Natural killer cell (primary cell): ENCODE results near the gene HSD17B12. TPM values are rescaled to one million over a fixed set of nuclear protein-coding genes. Genes with fewer than 3 reads are reported as not detected.

ENCODE experiments used
- ATAC-seq, 3 donors: fragments of 150-1000 bp in 2 of 3; fragments of 200-7000 bp in 1 of 3; cut with Tn5 transposase; 1 replicate in 1 of 3; 2 replicates in 2 of 3; pipeline ENCODE4 v1.10.0; 2021; ENCODE audit warnings: mild to moderate bottlenecking in 2 of 3, moderate library complexity in 2 of 3
- DNase-seq, 2 donors: peaks; one replicate each; pipeline versions ENCODE4 v3.0.0 to v3.0.0-alpha.2; 2013 to 2021; ENCODE audit warnings: mixed read lengths in 1 of 2
- H3K27ac ChIP-seq: one replicate; pipeline ENCODE4 v1.5.1; 2013; ENCODE audit warnings: mild to moderate bottlenecking, low read length
- H3K27me3 ChIP-seq: one replicate; pipeline ENCODE4 v1.6.1; 2013; ENCODE audit warnings: low read length; ENCODE audit not compliant: control insufficient read depth, insufficient read depth
- H3K36me3 ChIP-seq: one replicate; pipeline ENCODE4 v1.6.1; 2013; ENCODE audit warnings: low read length; ENCODE audit not compliant: control insufficient read depth, insufficient read depth
- H3K4me1 ChIP-seq: one replicate; pipeline ENCODE4 v1.6.1; 2013; ENCODE audit warnings: low read length; ENCODE audit not compliant: control insufficient read depth, insufficient read depth
- H3K4me3 ChIP-seq: one replicate; pipeline ENCODE4 v1.5.1; 2013; ENCODE audit warnings: low read length
- H3K9me3 ChIP-seq: one replicate; pipeline ENCODE4 v1.6.1; 2013; ENCODE audit warnings: low read length; ENCODE audit not compliant: control insufficient read depth, insufficient read depth
- H3K27ac Mint-ChIP-seq, 2 donors: one replicate each; pipeline ENCODE4 v1.8.0; 2022; ENCODE audit warnings: mild to moderate bottlenecking in 2 of 2, mixed read lengths in 2 of 2, moderate library complexity in 1 of 2
- H3K27me3 Mint-ChIP-seq, 2 donors: one replicate each; pipeline ENCODE4 v1.8.0; 2022; ENCODE audit warnings: low read depth in 2 of 2, mixed read lengths in 2 of 2
- H3K36me3 Mint-ChIP-seq: one replicate; pipeline ENCODE4 v1.8.0; 2022; ENCODE audit warnings: mixed read lengths
- H3K4me1 Mint-ChIP-seq, 2 donors: one replicate each; pipeline ENCODE4 v1.8.0; 2022; ENCODE audit warnings: mixed read lengths in 2 of 2
- H3K4me3 Mint-ChIP-seq: one replicate; pipeline ENCODE4 v1.8.0; 2022; ENCODE audit warnings: mild to moderate bottlenecking, moderate library complexity, mixed read lengths
- H3K9me3 Mint-ChIP-seq, 2 donors: one replicate each; pipeline ENCODE4 v1.8.0; 2022; ENCODE audit warnings: mixed read lengths in 2 of 2
- CTCF ChIP-seq: fragments of 200-600 bp; IDR thresholded peaks from one replicate; pipeline ENCODE4 v1.8.0; 2022; ENCODE audit warnings: antibody characterized with exemption
- WGBS: methylation state at CpG from one replicate; pipeline ENCODE4 v1.1.7; 2013; ENCODE audit warnings: missing lambda C conversion rate; ENCODE audit not compliant: insufficient coverage; 5-methylcytosine and 5-hydroxymethylcytosine counted together
- intact Hi-C: fragments of 100-400 bp; cut with micrococcal nuclease; formaldehyde crosslinking; loops from one replicate; pipeline ENCODE4 v1.14.2; 2022
- total RNA-seq, 4 donors: library from RNA; stranded (reverse); fragments of 120-200 nt in 1 of 4; gene quantifications; one replicate each; pipeline versions ENCODE4 v1.2.3 to v1.2.4, GENCODE V29; 2013 to 2022

Gene HSD17B12
- total RNA-seq, 3 donors from 2014 or later (not counting 1 experiment from before 2014, with no cell fraction given), result 21.0 to 26.3 (median 26.1) TPM

DNA sequence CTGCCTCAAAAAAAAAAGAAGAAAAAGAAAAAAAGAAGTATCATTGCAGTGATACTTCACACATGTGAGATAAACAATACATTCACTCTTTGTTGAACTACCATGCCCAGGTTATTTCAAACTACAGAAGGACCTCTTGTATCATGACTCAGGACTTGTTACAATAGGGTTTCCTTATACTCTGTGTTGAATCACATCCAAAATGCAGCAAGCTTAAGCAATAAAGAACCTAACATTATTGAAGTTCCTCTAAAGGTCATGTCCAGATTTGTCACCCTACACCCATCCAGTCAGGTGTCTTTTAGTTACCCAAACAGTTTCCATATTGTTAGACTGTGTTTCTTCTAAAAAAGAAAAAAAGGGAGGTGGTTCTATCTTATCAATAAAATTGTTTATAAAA lies 173.2 kb downstream of the HSD17B12 start:
- ATAC-seq (no peak), DNase-seq (no peak)
- Histone ChIP-seq H3K36me3 (peaks cover 8% of the 10 kb centered on the region), H3K9me3 (no peaks in the 10 kb centered on the region), H3K4me1 (no peaks in the 10 kb centered on the region), H3K27ac (no peak overlapping the region), H3K4me3 (no peak overlapping the region), H3K27me3 (no peaks in the 10 kb centered on the region)
- TF ChIP-seq CTCF, result no peak
- Mint-ChIP-seq H3K27me3 (no peaks in the 10 kb centered on the region), H3K36me3 (no peaks in the 10 kb centered on the region), H3K4me1 (no peaks in the 10 kb centered on the region), H3K4me3 (no peak overlapping the region), H3K9me3 (no peaks in the 10 kb centered on the region), H3K27ac (no peak overlapping the region)
- intact Hi-C loops, result no loop called here

- no peak overlapping the region for H3K27ac ChIP-seq
- Mint-ChIP-seq H3K4me1 (no peaks in the 10 kb centered on the region), H3K27ac (no peak overlapping the region), H3K9me3 (peaks cover 2 to 4% of the 10 kb centered on the region in 2 donors), H3K27me3 (no peaks in the 10 kb centered on the region), H3K36me3 (no peaks in the 10 kb centered on the region), H3K4me3 (no peak overlapping the region)
- no peak for TF ChIP-seq CTCF
- no peak overlapping the region for H3K4me3 ChIP-seq
- H3K9me3 ChIP-seq, result no peaks in the 10 kb centered on the region
- H3K27me3 ChIP-seq, result no peaks in the 10 kb centered on the region
- no peak for ATAC-seq
- no peaks in the 10 kb centered on the region for H3K4me1 ChIP-seq
- intact Hi-C loops, result no loop called here
- peaks cover 8% of the 10 kb centered on the region for H3K36me3 ChIP-seq
- DNase-seq, result no peak
- 98% methylated on average over 2 of the region's 3 CpGs for WGBS
Observed at GRCh38 chr11:43856993-43857392, 176.5 kb downstream of the HSD17B12 start.

- H3K9me3 ChIP-seq, result no peaks in the 10 kb centered on the region
- H3K4me1 ChIP-seq, result no peaks in the 10 kb centered on the region
- intact Hi-C loops, result no loop called here
- WGBS, result no CpG with 5 or more reads among the region's 2 CpGs
- no peaks in the 10 kb centered on the region for H3K27me3 ChIP-seq
- no peak overlapping the region for H3K4me3 ChIP-seq
- H3K4me3 Mint-ChIP-seq, result no peak overlapping the region
- ATAC-seq (no peak), DNase-seq (no peak)
- H3K36me3 Mint-ChIP-seq, result no peaks in the 10 kb centered on the region
- H3K27me3 Mint-ChIP-seq, result peaks cover 4 to 8% of the 10 kb centered on the region in 2 donors
- peaks cover 2 to 4% of the 10 kb centered on the region in 2 donors for H3K9me3 Mint-ChIP-seq
- no peak overlapping the region for H3K27ac ChIP-seq
- H3K36me3 ChIP-seq, result no peaks in the 10 kb centered on the region
- no peaks in the 10 kb centered on the region for H3K4me1 Mint-ChIP-seq
- TF ChIP-seq CTCF, result no peak
- H3K27ac Mint-ChIP-seq, result no peak overlapping the region
Observed at GRCh38 chr11:43861141-43861540, 180.6 kb downstream of the HSD17B12 start.

DNA sequence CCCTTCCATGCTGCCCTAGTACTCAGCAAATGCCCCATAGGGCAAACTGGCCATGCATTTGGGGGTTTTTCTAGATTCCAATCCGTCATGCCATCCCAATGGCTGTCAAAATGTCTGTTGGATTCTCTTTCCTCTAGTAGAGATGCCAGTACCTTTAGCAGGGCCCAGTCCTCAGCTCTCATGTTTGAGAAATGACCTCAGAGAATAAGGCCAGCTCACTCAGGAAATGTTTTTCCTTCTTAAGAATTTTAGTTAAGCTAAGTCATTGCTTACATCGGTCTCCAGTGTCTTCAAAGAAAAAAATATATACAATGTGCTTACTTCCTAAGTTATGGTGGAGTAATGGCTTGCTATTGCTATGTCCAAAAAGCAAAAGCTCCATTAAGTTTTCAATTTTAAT lies 186.0 kb downstream of the HSD17B12 start:
- 86% methylated on average over 1 of the region's 2 CpGs for WGBS
- Histone ChIP-seq H3K9me3 (no peaks in the 10 kb centered on the region), H3K4me1 (peaks cover 16% of the 10 kb centered on the region), H3K36me3 (no peaks in the 10 kb centered on the region), H3K4me3 (no peak overlapping the region), H3K27me3 (no peaks in the 10 kb centered on the region), H3K27ac (no peak overlapping the region)
- Mint-ChIP-seq H3K36me3 (no peaks in the 10 kb centered on the region), H3K9me3 (no peaks in the 10 kb centered on the region), H3K27ac (no peak overlapping the region), H3K4me1 (peaks cover 28 to 29% of the 10 kb centered on the region in 2 donors), H3K27me3 (peaks cover 6 to 8% of the 10 kb centered on the region in 2 donors), H3K4me3 (no peak overlapping the region)
- intact Hi-C loops, result loop anchor here (5.0 kb wide), 1 partner anchor 554 kb away; the partner anchor contains the start of gene API5
- no peak for TF ChIP-seq CTCF
- DNase-seq (no peak), ATAC-seq (no peak)
